Astrocyte of the spinal cord (primary cell): ENCODE results near the gene MLLT10.
"Not testable (repeated sequence)": the region's sequence is repeated elsewhere in the genome, so short reads cannot be mapped to it uniquely, and the experiment has no call there.

ENCODE experiments used
- DNase-seq: peaks from one replicate; pipeline ENCODE4 v3.0.0; 2011; ENCODE audit warnings: low read depth, low spot score
- H3K4me3 ChIP-seq: 2 replicates; pipeline ENCODE4 v1.5.1; 2011; ENCODE audit warnings: low read depth, mild to moderate bottlenecking, low read length, moderate library complexity
- CTCF ChIP-seq: IDR thresholded peaks from 2 replicates; pipeline ENCODE4 v1.5.1; 2012; ENCODE audit warnings: low read depth, mild to moderate bottlenecking, low read length, inconsistent platforms
- in situ Hi-C: cut with HindIII; loops from 2 replicates; pipeline ENCODE4 v1.10.0; 2017; ENCODE audit warnings: low sequenced_read_pairs

MLLT10 gene

DNA sequence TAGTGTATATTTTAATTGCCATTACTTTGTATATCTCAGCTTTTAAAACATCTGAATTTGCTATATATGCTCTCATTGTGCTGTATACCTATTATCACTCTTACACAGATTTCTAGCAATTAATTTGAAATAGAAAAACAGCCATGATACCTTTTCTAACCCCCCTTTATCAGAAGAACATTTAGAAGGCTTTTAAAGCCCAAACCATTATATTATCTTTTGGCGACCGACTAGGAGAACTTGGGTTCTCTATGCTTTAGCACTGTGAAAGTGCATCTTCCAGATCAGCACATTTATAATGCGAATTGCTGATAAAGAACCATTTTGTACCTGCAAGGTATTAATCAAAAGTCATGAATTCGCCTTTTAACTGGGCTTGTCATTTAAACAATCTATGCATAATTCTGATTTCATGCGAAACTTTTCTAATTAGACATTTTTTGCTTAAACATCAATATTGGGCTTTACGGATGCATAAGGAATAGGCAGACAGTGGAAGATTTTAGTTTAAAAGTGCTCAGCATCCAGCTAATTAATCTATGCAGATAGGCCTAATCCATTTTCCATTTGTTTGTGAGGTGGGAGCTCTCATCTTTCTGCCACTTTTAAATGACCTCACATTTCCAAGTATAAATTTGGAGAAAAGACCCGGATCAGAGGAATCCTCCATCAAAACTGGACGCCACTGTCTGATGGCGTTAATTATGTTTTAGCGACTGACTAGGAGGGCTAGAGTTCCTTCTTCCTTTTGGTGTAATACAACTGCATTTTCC is 1.2 kb upstream of the MLLT10 start:
- DNase-seq, result peak; percentile 49
- in situ Hi-C loops, result no loop called here
- TF ChIP-seq CTCF, result no peak
- H3K4me3 ChIP-seq, result peak overlapping the region; percentile 54

DNA sequence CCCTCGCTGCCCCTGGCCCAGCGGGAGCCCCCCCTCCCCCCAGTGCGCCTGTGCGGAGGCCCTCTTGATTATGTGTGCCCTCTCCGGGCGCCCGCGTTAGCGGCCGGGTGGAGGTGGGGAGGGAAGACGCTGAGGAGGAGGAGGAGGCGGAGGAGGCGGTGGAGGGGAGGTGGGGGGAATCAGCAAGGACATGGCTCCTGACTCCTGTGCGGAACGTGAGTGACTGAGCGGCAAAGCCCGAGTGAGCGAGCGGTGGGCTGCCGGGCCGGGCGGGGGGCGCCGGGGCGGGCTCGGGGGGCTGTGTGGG is 201 bp downstream of the MLLT10 start:
- H3K4me3 ChIP-seq, result peak overlapping the region; percentile 78
- DNase-seq, result no peak
- in situ Hi-C loops, result no loop called here
- TF ChIP-seq CTCF, result no peak

GRCh38 chr10:21534604-21535493 is 817 bp downstream of the MLLT10 start:
- no peak for TF ChIP-seq CTCF
- peak overlapping the region; percentile 78 for H3K4me3 ChIP-seq
- DNase-seq, result peak; percentile 54
- in situ Hi-C loops, result no loop called here

- H3K4me3 ChIP-seq, result peak overlapping the region; percentile 78
- TF ChIP-seq CTCF, result no peak
- peak; percentile 39 for DNase-seq
- in situ Hi-C loops, result no loop called here
Observed at GRCh38 chr10:21535494-21535965, 1.5 kb downstream of the MLLT10 start.

- in situ Hi-C loops, DNase-seq, H3K4me3 ChIP-seq: not testable (repeated sequence)
Observed at GRCh38 chr10:21535976-21536375, 1.9 kb downstream of the MLLT10 start.

- TF ChIP-seq CTCF, result no peak
- no peak for DNase-seq
- H3K4me3 ChIP-seq, result no peak overlapping the region
- in situ Hi-C loops, result no loop called here
Observed at GRCh38 chr10:21536874-21537273, 2.8 kb downstream of the MLLT10 start.

- in situ Hi-C loops, DNase-seq, H3K4me3 ChIP-seq: not testable (repeated sequence)
Observed at GRCh38 chr10:21540701-21541100, 6.7 kb downstream of the MLLT10 start.
